HepG2 (cell line): ENCODE data around the gene FLAD1. TPM values are rescaled to one million over a fixed set of nuclear protein-coding genes. Genes with fewer than 3 reads are reported as not detected.

Experiments
- BATF2 ChIP-seq: sonication (generic); formaldehyde crosslinking; IDR thresholded peaks from 2 replicates; pipeline ENCODE4 v1.8.0; 2022; ENCODE audit warnings: mild to moderate bottlenecking, missing genetic modification reagents, moderate library complexity
- HMGXB3 ChIP-seq: sonication (generic); formaldehyde crosslinking; IDR thresholded peaks from 2 replicates; pipeline ENCODE4 v1.4.0; 2020; ENCODE audit warnings: missing genetic modification reagents, borderline replicate concordance
- NR1H2 ChIP-seq: sonication (generic); formaldehyde crosslinking; IDR thresholded peaks from 2 replicates; pipeline ENCODE4 v1.8.1; 2022; ENCODE audit warnings: low read depth, missing genetic modification reagents, borderline replicate concordance
- NR2F1 ChIP-seq, 2 experiments: fragments of 450-650 bp in 1 of 2; formaldehyde crosslinking in 1 of 2; IDR thresholded peaks; 2 replicates each; pipeline versions ENCODE4 v1.5.0 to v1.6.1; 2016 to 2020; ENCODE audit warnings: mild to moderate bottlenecking in 1 of 2, missing compliant biosample characterization in 1 of 2, missing genetic modification reagents in 1 of 2, moderate library complexity in 1 of 2
- STAT6 ChIP-seq: sonication (generic); formaldehyde crosslinking; IDR thresholded peaks from 2 replicates; pipeline ENCODE4 v1.4.0; 2020; ENCODE audit warnings: missing genetic modification reagents, mild to moderate bottlenecking, borderline replicate concordance
- TFE3 ChIP-seq: IDR thresholded peaks from 2 replicates; pipeline ENCODE4 v1.6.1; 2016
- TRAFD1 ChIP-seq: sonication (generic); formaldehyde crosslinking; IDR thresholded peaks from 2 replicates; pipeline ENCODE4 v1.5.1; 2020; ENCODE audit warnings: missing genetic modification reagents, mild to moderate bottlenecking, borderline replicate concordance
- ZNF234 ChIP-seq: sonication (generic); formaldehyde crosslinking; conservative IDR thresholded peaks from 2 replicates; pipeline ENCODE4 v1.5.1; 2020; ENCODE audit warnings: mild to moderate bottlenecking, missing genetic modification reagents
- ZNF260 ChIP-seq: sonication (generic); formaldehyde crosslinking; IDR thresholded peaks from 2 replicates; pipeline ENCODE4 v1.4.0; 2020; ENCODE audit warnings: missing genetic modification reagents, low read depth, mild to moderate bottlenecking, borderline replicate concordance
- ZNF354B ChIP-seq: sonication (generic); formaldehyde crosslinking; IDR thresholded peaks from 2 replicates; pipeline ENCODE4 v1.8.0; 2022; ENCODE audit warnings: mild to moderate bottlenecking, missing genetic modification reagents
- ZNF577 ChIP-seq: sonication (generic); formaldehyde crosslinking; IDR thresholded peaks from 2 replicates; pipeline ENCODE4 v1.4.0; 2020; ENCODE audit warnings: mild to moderate bottlenecking, low read depth, missing genetic modification reagents, borderline replicate concordance
- ZNF674 ChIP-seq: sonication (generic); formaldehyde crosslinking; IDR thresholded peaks from 2 replicates; pipeline ENCODE4 v1.5.0; 2020; ENCODE audit warnings: low read depth, mild to moderate bottlenecking, missing genetic modification reagents
- ZNF747 ChIP-seq: sonication (generic); formaldehyde crosslinking; IDR thresholded peaks from 2 replicates; pipeline ENCODE4 v1.8.1; 2023; ENCODE audit warnings: missing genetic modification reagents, mild to moderate bottlenecking, borderline replicate concordance
- polyA plus RNA-seq, 8 experiments: library from polyadenylated mRNA; depleted of rRNA in 3 of 8; stranded (reverse) in 7 of 8; unstranded in 1 of 8; fragments of >200 nt; fragmentation: Illumina TruSeq in 4 of 8; extraction: Trizol in 4 of 8; gene quantifications; 2 replicates each; pipeline versions ENCODE4 v1.2.1 to v1.2.3, GENCODE V29; 2011 to 2016; ENCODE audit warnings: low read depth in 4 of 8, missing spikeins in 1 of 8, mixed read lengths in 1 of 8; ENCODE audit not compliant: insufficient read depth in 1 of 8
- total RNA-seq, 5 experiments: library from RNA; depleted of rRNA; stranded (reverse); fragments of >200 nt; fragmentation: Illumina TruSeq; extraction: Trizol; gene quantifications; 2 replicates each; pipeline ENCODE4 v1.2.3, GENCODE V29; 2016; ENCODE audit warnings: low read depth in 1 of 5

The FLAD1 gene
- total and polyA plus RNA-seq, 2 of the 13 experiments (the other 11 are each of a cell fraction or from before 2014, with no cell fraction given) = 25.9 to 32.8 TPM

- TF ChIP-seq TFE3 (0 out of 2 replicates have a peak, but pooled peaks have one; percentile 41), ZNF234 (CRISPR knock-in tag) (no peak), NR1H2 (CRISPR knock-in tag) (no peak), ZNF354B (no peak), ZNF260 (CRISPR knock-in tag) (no peak), ZNF674 (CRISPR knock-in tag) (no peak), NR2F1 (CRISPR knock-in tag; IDR thresholded peaks at IDR 0.05) (peak in 1 of 2 experiments; percentile 55; a peak in 1 of 4 replicates), TRAFD1 (CRISPR knock-in tag) (no peak), STAT6 (no peak), BATF2 (CRISPR knock-in tag) (no peak), HMGXB3 (CRISPR knock-in tag) (0 out of 2 replicates have a peak, but pooled peaks have one; percentile 58), ZNF747 (CRISPR knock-in tag) (no peak; the same call in 1 of the 2 replicates), ZNF577 (CRISPR knock-in tag) (no peak)
Measured at GRCh38 chr1:155017041-155017945, 34.1 kb downstream of the FLAD1 start (continued).
